Sigmoid colon (tissue), 7 donors: ENCODE data around the gene FBXO21. TPM values are rescaled to one million over a fixed set of nuclear protein-coding genes. Genes with fewer than 3 reads are reported as not detected.
"Not testable (repeated sequence)": the region's sequence is repeated elsewhere in the genome, so short reads cannot be mapped to it uniquely, and the experiment has no call there.

Experiments
- DNase-seq: peaks from one replicate; pipeline ENCODE4 v3.0.0-alpha.2; 2019
- H3K27ac ChIP-seq, 4 donors: fragments of 200-600 bp; sonication (generic); one replicate each; pipeline ENCODE4 v1.5.1; 2016 to 2019; ENCODE audit warnings: mild to moderate bottlenecking in 1 of 4
- H3K27me3 ChIP-seq, 3 donors: fragments of 200-600 bp; sonication (generic); one replicate each; pipeline ENCODE4 v1.5.1; 2019; ENCODE audit warnings: mild to moderate bottlenecking in 1 of 3
- H3K36me3 ChIP-seq, 4 donors: fragments of 200-600 bp; sonication (generic); one replicate each; pipeline ENCODE4 v1.5.1; 2016 to 2019
- H3K4me1 ChIP-seq, 4 donors: fragments of 200-600 bp; sonication (generic); one replicate each; pipeline ENCODE4 v1.5.1; 2017 to 2019
- H3K4me3 ChIP-seq, 4 donors: fragments of 200-600 bp; sonication (generic); one replicate each; pipeline ENCODE4 v1.5.1; 2017 to 2019; ENCODE audit warnings: mild to moderate bottlenecking in 2 of 4, moderate library complexity in 1 of 4
- H3K9me3 ChIP-seq, 4 donors: fragments of 200-600 bp in 3 of 4; sonication (generic) in 3 of 4; one replicate each; pipeline versions ENCODE4 v1.5.1 to v1.6.1; 2013 to 2019
- EP300 ChIP-seq, 4 donors: sonication (generic); formaldehyde crosslinking; IDR thresholded peaks; one replicate each; pipeline ENCODE4 v1.6.1; 2017; ENCODE audit warnings: antibody characterized with exemption in 4 of 4
- POLR2A ChIP-seq, 2 donors: fragments of 450-650 bp; IDR thresholded peaks; one replicate each; pipeline ENCODE4 v1.6.1; 2016; ENCODE audit warnings: antibody characterized with exemption in 2 of 2, mild to moderate bottlenecking in 2 of 2, moderate library complexity in 2 of 2
- POLR2AphosphoS5 ChIP-seq, 4 donors: sonication (generic); formaldehyde crosslinking; IDR thresholded peaks; one replicate each; pipeline ENCODE4 v1.6.1; 2017; ENCODE audit warnings: antibody characterized with exemption in 4 of 4
- WGBS, 2 donors: extraction: QIAGEN DNeasy Blood & Tissue Kit; methylation state at CpG; one replicate each; pipeline ENCODE4 v1.1.7; 2013; 5-methylcytosine and 5-hydroxymethylcytosine counted together
- intact Hi-C: fragments of 100-400 bp; cut with DNase I; formaldehyde crosslinking; loops from one replicate; pipeline ENCODE4 v1.15.1; 2023
- polyA plus RNA-seq, 3 donors: library from polyadenylated mRNA; stranded (reverse); fragments of 200-250 nt; gene quantifications; one replicate each; pipeline ENCODE4 v1.2.3, GENCODE V29; 2013
- total RNA-seq, 4 donors: library from RNA; depleted of rRNA; stranded (reverse); fragments of >200 nt; gene quantifications; one replicate each; pipeline ENCODE4 v1.1.0, GENCODE V29; 2016
- TF ChIP-seq, protein P1 (sequence below), 4 experiments: fragments of 450-650 bp in 3 of 4; fragments of 200-600 bp in 1 of 4; IDR thresholded peaks; one replicate each; pipeline ENCODE4 v1.5.1; 2016 to 2019; ENCODE audit warnings: antibody characterized with exemption in 4 of 4, mild to moderate bottlenecking in 3 of 4, moderate library complexity in 2 of 4
- donor health status: healthy with polysubstance abuse.
- donor health status: Bipolar disorder and iron deficiency.
- donor health status: healthy.

The FBXO21 gene
- total and polyA plus RNA-seq, 7 donors, result 6.6 to 134 (median 40.7) TPM

DNA sequence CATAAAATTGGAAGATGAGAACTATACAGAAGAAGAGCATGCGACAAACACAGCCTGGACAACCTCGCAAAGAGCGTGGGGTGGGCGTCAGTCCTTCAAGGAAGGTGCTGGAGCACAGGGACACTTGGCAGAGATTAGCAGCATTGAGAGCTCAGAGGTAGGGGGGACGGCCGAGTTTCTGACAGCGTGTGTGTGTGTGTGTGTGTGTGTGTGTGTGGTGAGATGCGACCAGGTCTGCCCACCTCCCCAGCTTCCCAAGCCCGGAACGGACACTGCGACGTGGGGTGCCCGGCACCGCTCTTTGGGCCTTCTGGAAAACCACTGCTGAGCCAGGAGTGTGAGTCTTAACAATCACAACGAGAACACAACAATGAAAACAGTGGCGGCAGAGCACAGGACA lies 17.9 kb upstream of the FBXO21 start:
- no peaks in the 10 kb centered on the region for H3K27me3 ChIP-seq
- TF ChIP-seq POLR2A (IDR thresholded peaks at IDR 0.05) (no peak), POLR2AphosphoS5 (IDR thresholded peaks at IDR 0.05) (no peak), EP300 (IDR thresholded peaks at IDR 0.05) (no peak)
- TF ChIP-seq, protein P1, sequence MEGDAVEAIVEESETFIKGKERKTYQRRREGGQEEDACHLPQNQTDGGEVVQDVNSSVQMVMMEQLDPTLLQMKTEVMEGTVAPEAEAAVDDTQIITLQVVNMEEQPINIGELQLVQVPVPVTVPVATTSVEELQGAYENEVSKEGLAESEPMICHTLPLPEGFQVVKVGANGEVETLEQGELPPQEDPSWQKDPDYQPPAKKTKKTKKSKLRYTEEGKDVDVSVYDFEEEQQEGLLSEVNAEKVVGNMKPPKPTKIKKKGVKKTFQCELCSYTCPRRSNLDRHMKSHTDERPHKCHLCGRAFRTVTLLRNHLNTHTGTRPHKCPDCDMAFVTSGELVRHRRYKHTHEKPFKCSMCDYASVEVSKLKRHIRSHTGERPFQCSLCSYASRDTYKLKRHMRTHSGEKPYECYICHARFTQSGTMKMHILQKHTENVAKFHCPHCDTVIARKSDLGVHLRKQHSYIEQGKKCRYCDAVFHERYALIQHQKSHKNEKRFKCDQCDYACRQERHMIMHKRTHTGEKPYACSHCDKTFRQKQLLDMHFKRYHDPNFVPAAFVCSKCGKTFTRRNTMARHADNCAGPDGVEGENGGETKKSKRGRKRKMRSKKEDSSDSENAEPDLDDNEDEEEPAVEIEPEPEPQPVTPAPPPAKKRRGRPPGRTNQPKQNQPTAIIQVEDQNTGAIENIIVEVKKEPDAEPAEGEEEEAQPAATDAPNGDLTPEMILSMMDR (IDR thresholded peaks at IDR 0.05), result no peak
- DNase-seq, result no peak
- 76 to 79% methylated on average over 16 of the region's 16 CpGs for WGBS, 2 donors
- H3K4me1 ChIP-seq, result no peaks in the 10 kb centered on the region
- no peaks in the 10 kb centered on the region for H3K9me3 ChIP-seq
- no peaks in the 10 kb centered on the region for H3K36me3 ChIP-seq
- intact Hi-C loops, result no loop called here
- no peak overlapping the region for H3K4me3 ChIP-seq
- no peak overlapping the region for H3K27ac ChIP-seq

GRCh38 chr12:117207675-117208074 lies 17.4 kb upstream of the FBXO21 start:
- intact Hi-C loops, result no loop called here
- no peaks in the 10 kb centered on the region for H3K4me1 ChIP-seq
- H3K4me3 ChIP-seq, result no peak overlapping the region
- H3K9me3 ChIP-seq, result no peaks in the 10 kb centered on the region
- no peak for DNase-seq
- 62 to 64% methylated on average over 2 of the region's 2 CpGs for WGBS, 2 donors
- TF ChIP-seq EP300 (IDR thresholded peaks at IDR 0.05) (no peak), POLR2AphosphoS5 (IDR thresholded peaks at IDR 0.05) (no peak), POLR2A (IDR thresholded peaks at IDR 0.05) (no peak)
- TF ChIP-seq, protein P1 (IDR thresholded peaks at IDR 0.05), result no peak
- no peak overlapping the region for H3K27ac ChIP-seq
- H3K36me3 ChIP-seq, result no peaks in the 10 kb centered on the region
- H3K27me3 ChIP-seq, result peaks cover 0 to under 1% (median 0%) of the 10 kb centered on the region in 3 donors

GRCh38 chr12:117202556-117202955 lies 12.3 kb upstream of the FBXO21 start:
- Histone ChIP-seq H3K27me3 (peaks cover 0 to 11% (median 0%) of the 10 kb centered on the region in 3 donors), H3K36me3 (no peaks in the 10 kb centered on the region), H3K27ac (no peak overlapping the region), H3K9me3 (no peaks in the 10 kb centered on the region), H3K4me3 (no peak overlapping the region), H3K4me1 (no peaks in the 10 kb centered on the region)
- peak; percentile 6 for DNase-seq
- TF ChIP-seq, protein P1 (IDR thresholded peaks at IDR 0.05), result no peak
- TF ChIP-seq EP300 (IDR thresholded peaks at IDR 0.05), result no peak
- TF ChIP-seq POLR2AphosphoS5 (IDR thresholded peaks at IDR 0.05), result no peak
- no peak for TF ChIP-seq POLR2A (IDR thresholded peaks at IDR 0.05)
- intact Hi-C loops, result no loop called here
- WGBS, 2 donors, result 79 to 91% methylated on average over 9 of the region's 9 CpGs

GRCh38 chr12:117202033-117202432 lies 11.8 kb upstream of the FBXO21 start:
- Histone ChIP-seq H3K27ac (no peak overlapping the region), H3K4me3 (no peak overlapping the region), H3K27me3 (peaks cover 0 to 11% (median 0%) of the 10 kb centered on the region in 3 donors), H3K4me1 (no peaks in the 10 kb centered on the region), H3K36me3 (no peaks in the 10 kb centered on the region), H3K9me3 (no peaks in the 10 kb centered on the region)
- DNase-seq, result peak; percentile 2
- TF ChIP-seq POLR2A (IDR thresholded peaks at IDR 0.05) (no peak), EP300 (IDR thresholded peaks at IDR 0.05) (no peak), POLR2AphosphoS5 (IDR thresholded peaks at IDR 0.05) (no peak)
- TF ChIP-seq, protein P1 (IDR thresholded peaks at IDR 0.05), result no peak
- 91 to 92% methylated on average over 9 of the region's 9 CpGs for WGBS, 2 donors
- intact Hi-C loops, result no loop called here

- H3K9me3 ChIP-seq, intact Hi-C loops, H3K4me1 ChIP-seq, H3K36me3 ChIP-seq, H3K4me3 ChIP-seq, H3K27ac ChIP-seq: not testable (repeated sequence)
- H3K27me3 ChIP-seq, result peaks cover 0 to 11% (median 0%) of the 10 kb centered on the region in 3 donors
- WGBS, 2 donors, result 91 to 93% methylated on average over 8 of the region's 8 CpGs
- peak; percentile 17 for DNase-seq
These were observed 9.9 kb upstream of the FBXO21 start for GRCh38 chr12:117199956-117200744.

DNA sequence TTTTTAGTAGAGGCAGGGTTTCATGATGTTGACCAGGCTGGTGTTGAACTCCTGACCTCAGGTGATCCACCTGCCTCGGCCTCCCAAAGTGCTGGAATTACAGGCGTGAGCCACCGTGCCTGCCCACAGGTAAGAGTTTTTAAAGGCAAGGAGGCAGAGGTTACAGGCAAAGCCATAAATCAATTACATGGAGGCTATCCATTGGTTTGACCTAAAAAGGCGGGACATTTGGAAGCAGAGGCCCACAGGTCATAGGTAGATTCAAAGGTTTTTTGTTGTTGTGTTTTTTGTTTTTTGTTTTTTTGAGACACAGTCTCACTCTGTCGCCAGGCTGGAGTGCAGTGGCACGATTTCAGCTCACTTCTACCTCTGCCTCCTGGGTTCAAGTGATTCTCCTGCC lies 6.1 kb upstream of the FBXO21 start:
- WGBS, 2 donors, result 84 to 91% methylated on average over 6 of the region's 6 CpGs
- H3K36me3 ChIP-seq, H3K4me3 ChIP-seq, H3K27me3 ChIP-seq, intact Hi-C loops, H3K4me1 ChIP-seq, DNase-seq, H3K27ac ChIP-seq, H3K9me3 ChIP-seq: not testable (repeated sequence)

GRCh38 chr12:117195027-117195426 lies 4.8 kb upstream of the FBXO21 start:
- DNase-seq, H3K27ac ChIP-seq, H3K4me1 ChIP-seq, H3K9me3 ChIP-seq, intact Hi-C loops, H3K27me3 ChIP-seq, H3K4me3 ChIP-seq, H3K36me3 ChIP-seq: not testable (repeated sequence)
- 88 to 89% methylated on average over 9 of the region's 9 CpGs for WGBS, 2 donors
